K562 (cell line): ENCODE measurements around the gene DDX5. TPM values are rescaled to one million over a fixed set of nuclear protein-coding genes. Genes with fewer than 3 reads are reported as not detected.
A peak's percentile ranks its signal among the peaks of the same experiment; 100 is the strongest.

ENCODE experiments used
- ATAC-seq: fragments of 200-7000 bp; cut with Tn5 transposase; 3 replicates; pipeline ENCODE4 v1.9.1; 2020; ENCODE audit warnings: moderate library complexity
- BruUV-seq: library from RNA; stranded (reverse); fragments of 400-500 nt; replicated peaks from 2 replicates; lab custom pipeline; 2021; lab: Mats Ljungman, UMichigan
- CTCF ChIA-PET: fragments of 300-600 bp; formaldehyde crosslinking; extraction: SDS; loops from one replicate; lab custom pipeline; 2021; ENCODE audit warnings: low intra/inter-chr PET ratio; lab: Yijun Ruan, JAX
- POLR2A ChIA-PET: fragments of 300-600, 350-650 bp; sonication (Branson Sonifier 250); formaldehyde crosslinking; extraction: SDS; loops from one replicate; lab custom pipeline; 2021; ENCODE audit warnings: antibody characterized with exemption, inconsistent platforms; lab: Yijun Ruan, JAX
- DNase-seq, 4 experiments: peaks; one replicate each; pipeline versions ENCODE4 v3.0.0 to v3.0.0-alpha.2; 2011 to 2018; ENCODE audit warnings: low spot score in 3 of 4, mixed read lengths in 3 of 4; ENCODE audit errors: extremely low read depth in 1 of 4
- FAIRE-seq: peaks from 2 replicates; lab custom pipeline; 2011; peaks lifted over from hg19 to GRCh38; lab: Jason Lieb, UNC
- H2AFZ ChIP-seq: 2 replicates; pipeline ENCODE4 v1.6.0; 2011; ENCODE audit warnings: low read depth, low read length, control low read depth, inconsistent platforms
- H3K27ac ChIP-seq: fragments of 200-600 bp; 3 replicates; pipeline ENCODE4 v1.8.0; 2011; ENCODE audit warnings: low read depth, mild to moderate bottlenecking, control low read depth, inconsistent platforms, low read length, moderate library complexity, mixed read lengths; ENCODE audit errors: extremely low read depth
- H3K27me3 ChIP-seq, 2 experiments: fragments of 300-600 bp in 1 of 2; 2 replicates in 1 of 2; 3 replicates in 1 of 2; pipeline versions ENCODE4 v1.6.0 to v1.8.0; 2011; ENCODE audit warnings: inconsistent platforms in 2 of 2, low read length in 2 of 2, mild to moderate bottlenecking in 1 of 2, mixed read lengths in 1 of 2, moderate library complexity in 1 of 2; ENCODE audit not compliant: control insufficient read depth in 2 of 2, insufficient read depth in 2 of 2
- H3K36me3 ChIP-seq: fragments of 300-600 bp; 3 replicates; pipeline ENCODE4 v1.8.0; 2011; ENCODE audit warnings: mild to moderate bottlenecking, low read length, inconsistent platforms; ENCODE audit not compliant: control insufficient read depth, insufficient read depth
- H3K4me1 ChIP-seq, 2 experiments: fragments of 200-600 bp in 1 of 2; replicated peaks in 1 of 2; 2 replicates in 1 of 2; 3 replicates in 1 of 2; pipeline versions ENCODE4 v1.5.1 to v1.8.0; 2011; ENCODE audit warnings: inconsistent platforms in 2 of 2, low read length in 2 of 2, mild to moderate bottlenecking in 1 of 2, mixed read lengths in 1 of 2, moderate library complexity in 1 of 2; ENCODE audit not compliant: control insufficient read depth in 2 of 2, insufficient read depth in 2 of 2
- H3K4me2 ChIP-seq: 2 replicates; pipeline ENCODE4 v1.6.1; 2011; ENCODE audit warnings: low read length, control low read depth, inconsistent platforms, mixed read lengths; ENCODE audit not compliant: insufficient read depth
- H3K4me3 ChIP-seq: fragments of 200-600 bp; sonication (generic), shearing (Covaris generic); 2 replicates; pipeline ENCODE4 v1.5.1; 2016; ENCODE audit warnings: control low read depth, inconsistent platforms
- H3K79me2 ChIP-seq: fragments of 200-600 bp; 3 replicates; pipeline ENCODE4 v1.8.0; 2011; ENCODE audit warnings: low read length, inconsistent platforms; ENCODE audit not compliant: control insufficient read depth, insufficient read depth
- H3K9ac ChIP-seq, 2 experiments: 2 replicates each; pipeline versions ENCODE4 v1.6.0 to v1.6.1; 2011; ENCODE audit warnings: low read depth in 2 of 2, low read length in 2 of 2, control low read depth in 1 of 2, inconsistent platforms in 1 of 2, mild to moderate bottlenecking in 1 of 2, mixed read lengths in 1 of 2; ENCODE audit not compliant: insufficient read depth in 1 of 2
- H3K9me1 ChIP-seq: one replicate; pipeline ENCODE4 v1.6.0; 2011; ENCODE audit warnings: inconsistent platforms, mild to moderate bottlenecking, low read length, moderate library complexity; ENCODE audit not compliant: control insufficient read depth, insufficient read depth
- H3K9me3 ChIP-seq: replicated peaks from 2 replicates; pipeline ENCODE4 v1.5.1; 2011; ENCODE audit warnings: low read depth, low read length, inconsistent platforms; ENCODE audit not compliant: control insufficient read depth, insufficient read depth
- H4K20me1 ChIP-seq: replicated peaks from 2 replicates; pipeline ENCODE4 v1.6.1; 2011; ENCODE audit warnings: low read length, inconsistent platforms, mixed read lengths; ENCODE audit not compliant: control insufficient read depth, insufficient read depth
- CTCFL ChIP-seq: IDR thresholded peaks from 2 replicates; pipeline ENCODE4 v1.6.1; 2011; ENCODE audit warnings: borderline replicate concordance, low read depth, mild to moderate bottlenecking, moderate library complexity, low read length; ENCODE audit not compliant: insufficient read depth, poor library complexity, severe bottlenecking
- MCM7 ChIP-seq, 2 experiments: fragments of 450-650 bp; IDR thresholded peaks; 2 replicates each; pipeline ENCODE4 v1.6.1; 2016 to 2018
- MYNN ChIP-seq, 2 experiments: sonication (generic); formaldehyde crosslinking in 1 of 2; IDR thresholded peaks; 2 replicates each; pipeline versions ENCODE4 v1.5.0 to v1.6.1; 2016 to 2020; ENCODE audit warnings: antibody characterized with exemption in 1 of 2, missing genetic modification reagents in 1 of 2
- NKRF ChIP-seq: fragments of 450-650 bp; IDR thresholded peaks from 2 replicates; pipeline ENCODE4 v1.6.1; 2016; ENCODE audit warnings: borderline replicate concordance
- POLR2G ChIP-seq: fragments of 200-400 bp; formaldehyde crosslinking; IDR thresholded peaks from 2 replicates; pipeline ENCODE4 v1.6.1; 2017; ENCODE audit warnings: low read depth, mild to moderate bottlenecking, antibody characterized with exemption, low read length, moderate library complexity
- ZNF354B ChIP-seq: fragments of 250-450 bp; sonication (Bioruptor Pico); IDR thresholded peaks from 2 replicates; pipeline ENCODE4 v1.4.0; 2020
- ZNF431 ChIP-seq: sonication (generic); formaldehyde crosslinking; IDR thresholded peaks from 2 replicates; pipeline ENCODE4 v1.8.0; 2022; ENCODE audit warnings: mild to moderate bottlenecking, missing genetic modification reagents
- WGBS: fragments of 100-300 bp; shearing (Covaris generic); methylation state at CpG from one replicate; pipeline ENCODE4 v1.1.6; 2016; ENCODE audit warnings: low coverage, mixed read lengths; ENCODE audit not compliant: insufficient coverage; ENCODE audit errors: missing lambda C conversion rate; 5-methylcytosine and 5-hydroxymethylcytosine counted together
- in situ Hi-C: fragments of 300-500 bp; cut with MboI; formaldehyde crosslinking; loops from 4 replicates; pipeline ENCODE4 v1.15.0; 2018; ENCODE audit warnings: inconsistent platforms, mixed read lengths
- intact Hi-C: fragments of 100-400 bp; cut with micrococcal nuclease; formaldehyde crosslinking; loops from 2 replicates; pipeline ENCODE4 v1.14.2; 2022
- polyA plus RNA-seq, 8 experiments: library from polyadenylated mRNA; depleted of rRNA in 4 of 8; stranded (reverse) in 5 of 8; unstranded in 3 of 8; fragments of >200 nt; fragmentation: Nextera tagmentation in 2 of 8; fragmentation: Illumina TruSeq in 1 of 8; extraction: Ambion mirVana in 2 of 8; extraction: Trizol in 1 of 8; gene quantifications; 2 replicates each; pipeline versions ENCODE4 v1.2.1 to v1.2.3, GENCODE V29; 2011 to 2014; ENCODE audit warnings: inconsistent platforms in 1 of 8, missing spikeins in 1 of 8
- total RNA-seq, 7 experiments: library from RNA; depleted of rRNA in 6 of 7; stranded (reverse); fragments of >200 nt in 6 of 7; fragmentation: Illumina TruSeq in 2 of 7; extraction: Trizol in 2 of 7; gene quantifications; 2 replicates each; pipeline versions ENCODE4 v1.2.1 to v1.2.3, GENCODE V29; 2011 to 2021; ENCODE audit warnings: low replicate concordance in 1 of 7
- TF ChIP-seq, protein P1 (sequence below): sonication (generic); formaldehyde crosslinking; IDR thresholded peaks from 2 replicates; pipeline ENCODE4 v1.5.0; 2020; ENCODE audit warnings: missing genetic modification reagents
- TF ChIP-seq, protein P2 (sequence below), 3 experiments: IDR thresholded peaks in 2 of 3; conservative IDR thresholded peaks in 1 of 3; 2 replicates each; pipeline ENCODE4 v1.5.1; 2011 to 2012; ENCODE audit warnings: low read length in 3 of 3, mild to moderate bottlenecking in 3 of 3, control low read depth in 2 of 3, improper control_type of control experiment in 1 of 3, inconsistent platforms in 1 of 3, low read depth in 1 of 3, mixed read lengths in 1 of 3, moderate library complexity in 1 of 3; ENCODE audit not compliant: insufficient read depth in 2 of 3

Gene DDX5
- total and polyA plus RNA-seq, 9 of the 15 experiments (the other 6 are each of a cell fraction or from before 2014, with no cell fraction given) = 306 to 1,639 (median 604) TPM

GRCh38 chr17:64534187-64534586 is 28.1 kb upstream of the DDX5 start:
- Histone ChIP-seq H3K4me3 (no peak overlapping the region), H3K4me1 (peaks cover 0 to 19% of the 10 kb centered on the region in 2 experiments; a peak in 3 of 5 replicates), H3K9ac (no peak overlapping the region), H4K20me1 (no peaks in the 10 kb centered on the region), H3K9me3 (no peaks in the 10 kb centered on the region), H3K4me2 (no peak overlapping the region), H2AFZ (no peak overlapping the region), H3K79me2 (no peaks in the 10 kb centered on the region), H3K27me3 (no peaks in the 10 kb centered on the region), H3K36me3 (peaks cover 100% of the 10 kb centered on the region), H3K9me1 (no peaks in the 10 kb centered on the region), H3K27ac (no peak overlapping the region)
- 76% methylated on average over 3 of the region's 3 CpGs for WGBS
- DNase-seq (peak in 2 of 4 experiments; percentile 20 to 22), ATAC-seq (peak; percentile 4; the same call in 1 of the 3 replicates), FAIRE-seq (no peak)
- CTCF ChIA-PET = interaction anchor here (0.5 kb wide), 1 partner anchor 128 kb away, joined by 3 read pairs; no protein-coding TSS in a partner anchor
- POLR2A ChIA-PET = interaction anchor here (0.5 to 4.1 kb wide), 7 partner anchors 9 to 126 kb away, joined by 3 to 36 read pairs (median 3); partner anchors contain the start of genes CEP95 and DDX5
- intact Hi-C loops (loop anchor here (2.0 to 10.0 kb wide), 2 partner anchors 69 to 111 kb away; no protein-coding TSS in a partner anchor), in situ Hi-C loops (no loop called here)
- no TSS peak for BruUV-seq
- TF ChIP-seq MCM7 (IDR thresholded peaks at IDR 0.05) (no peak), POLR2G (0 out of 2 replicates have a peak, but pooled peaks have one; percentile 19), CTCFL (peak; percentile 3), MYNN (IDR thresholded peaks at IDR 0.05) (0 out of 2 replicates have a peak, but pooled peaks have one; percentile 1), MYNN (CRISPR knock-in tag; IDR thresholded peaks at IDR 0.05) (no peak), NKRF (no peak), ZNF431 (CRISPR knock-in tag) (no peak), ZNF354B (CRISPR knock-in tag) (no peak)
- TF ChIP-seq, protein P1, sequence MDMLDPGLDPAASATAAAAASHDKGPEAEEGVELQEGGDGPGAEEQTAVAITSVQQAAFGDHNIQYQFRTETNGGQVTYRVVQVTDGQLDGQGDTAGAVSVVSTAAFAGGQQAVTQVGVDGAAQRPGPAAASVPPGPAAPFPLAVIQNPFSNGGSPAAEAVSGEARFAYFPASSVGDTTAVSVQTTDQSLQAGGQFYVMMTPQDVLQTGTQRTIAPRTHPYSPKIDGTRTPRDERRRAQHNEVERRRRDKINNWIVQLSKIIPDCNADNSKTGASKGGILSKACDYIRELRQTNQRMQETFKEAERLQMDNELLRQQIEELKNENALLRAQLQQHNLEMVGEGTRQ (CRISPR knock-in tag) = no peak
- TF ChIP-seq, protein P2, sequence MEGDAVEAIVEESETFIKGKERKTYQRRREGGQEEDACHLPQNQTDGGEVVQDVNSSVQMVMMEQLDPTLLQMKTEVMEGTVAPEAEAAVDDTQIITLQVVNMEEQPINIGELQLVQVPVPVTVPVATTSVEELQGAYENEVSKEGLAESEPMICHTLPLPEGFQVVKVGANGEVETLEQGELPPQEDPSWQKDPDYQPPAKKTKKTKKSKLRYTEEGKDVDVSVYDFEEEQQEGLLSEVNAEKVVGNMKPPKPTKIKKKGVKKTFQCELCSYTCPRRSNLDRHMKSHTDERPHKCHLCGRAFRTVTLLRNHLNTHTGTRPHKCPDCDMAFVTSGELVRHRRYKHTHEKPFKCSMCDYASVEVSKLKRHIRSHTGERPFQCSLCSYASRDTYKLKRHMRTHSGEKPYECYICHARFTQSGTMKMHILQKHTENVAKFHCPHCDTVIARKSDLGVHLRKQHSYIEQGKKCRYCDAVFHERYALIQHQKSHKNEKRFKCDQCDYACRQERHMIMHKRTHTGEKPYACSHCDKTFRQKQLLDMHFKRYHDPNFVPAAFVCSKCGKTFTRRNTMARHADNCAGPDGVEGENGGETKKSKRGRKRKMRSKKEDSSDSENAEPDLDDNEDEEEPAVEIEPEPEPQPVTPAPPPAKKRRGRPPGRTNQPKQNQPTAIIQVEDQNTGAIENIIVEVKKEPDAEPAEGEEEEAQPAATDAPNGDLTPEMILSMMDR (IDR thresholded peaks at IDR 0.05 in 2 of 3, conservative IDR thresholded peaks at IDR 0.05 in 1 of 3; ENCODE audit: insufficient read depth in 2 of 3, low read depth in 1 of 3, low read length in 3 of 3) = 0 out of 6 replicates have a peak, but pooled peaks have one; percentile 10 to 12 (median 12)
